Activated CD4-positive, alpha-beta T cell treated with anti-CD3 and anti-CD28 coated beads, Interleukin-2, amount 50 U/mL, for 4 hours (primary cell): ENCODE measurements around the gene PHF21B.

Experiments
- DNase-seq, 2 experiments: peaks; one replicate each; pipeline ENCODE4 v3.0.0-alpha.2; 2020

PHF21B gene

GRCh38 chr22:44954149-44954548, 55.7 kb downstream of the PHF21B start:
- DNase-seq, result no peak

DNA sequence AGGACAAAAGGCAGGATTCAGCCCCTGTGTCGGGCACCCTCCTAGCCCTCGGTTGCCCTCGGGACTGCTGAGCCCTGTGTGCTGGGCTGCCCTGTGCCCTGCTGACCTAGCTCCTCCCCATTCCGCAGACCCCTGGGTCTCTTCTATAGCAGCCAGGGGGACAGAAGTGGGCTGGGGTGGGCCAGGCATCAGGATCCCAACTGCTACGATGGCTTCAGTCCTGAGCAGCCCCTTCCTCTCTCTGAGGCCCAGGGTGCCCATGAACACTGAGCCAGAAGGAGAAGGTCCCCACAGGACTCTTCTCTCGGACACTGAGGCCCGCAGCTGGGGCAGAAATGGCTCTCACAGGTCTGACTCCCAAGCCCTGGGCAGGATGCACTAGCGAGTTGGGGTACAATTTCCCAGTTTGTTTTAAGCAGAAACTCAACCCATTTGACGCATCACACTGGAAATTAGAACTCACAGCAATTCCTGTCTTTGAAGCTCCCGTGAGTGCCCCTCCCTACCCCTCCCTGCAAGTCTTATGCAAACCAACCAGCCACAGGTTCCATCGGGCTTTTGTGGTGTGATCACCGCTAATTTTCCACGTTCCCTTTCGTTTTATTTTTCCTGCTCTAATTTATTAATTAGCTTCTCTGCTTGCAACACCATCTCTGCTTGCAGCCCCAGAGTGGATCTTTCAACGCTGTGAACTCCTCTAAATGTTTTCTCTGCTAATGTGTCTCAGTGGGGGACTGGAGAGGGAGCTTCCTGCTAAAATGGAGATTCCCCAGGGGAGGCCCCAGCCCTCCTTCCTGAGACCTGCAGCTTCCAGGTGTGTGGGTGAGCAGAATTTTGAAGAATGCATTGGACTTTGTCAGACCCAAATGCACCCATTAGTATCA, 56.7 kb downstream of the PHF21B start:
- no peak for DNase-seq

DNA sequence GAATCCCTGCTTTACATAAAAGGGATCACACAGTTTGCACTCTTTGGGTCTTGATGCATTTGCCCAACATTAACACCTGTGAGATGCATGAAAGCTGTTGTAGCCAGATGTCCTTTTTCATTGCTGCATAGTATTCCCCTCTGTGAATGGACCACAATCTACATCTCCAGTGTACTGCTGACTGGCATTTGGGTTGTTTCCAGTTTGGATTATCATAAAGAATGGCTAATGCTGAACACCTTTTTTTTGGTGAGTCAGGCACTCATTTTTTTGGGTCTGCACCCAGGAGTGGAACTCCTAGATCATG, 58.3 kb downstream of the PHF21B start:
- no peak for DNase-seq

DNA sequence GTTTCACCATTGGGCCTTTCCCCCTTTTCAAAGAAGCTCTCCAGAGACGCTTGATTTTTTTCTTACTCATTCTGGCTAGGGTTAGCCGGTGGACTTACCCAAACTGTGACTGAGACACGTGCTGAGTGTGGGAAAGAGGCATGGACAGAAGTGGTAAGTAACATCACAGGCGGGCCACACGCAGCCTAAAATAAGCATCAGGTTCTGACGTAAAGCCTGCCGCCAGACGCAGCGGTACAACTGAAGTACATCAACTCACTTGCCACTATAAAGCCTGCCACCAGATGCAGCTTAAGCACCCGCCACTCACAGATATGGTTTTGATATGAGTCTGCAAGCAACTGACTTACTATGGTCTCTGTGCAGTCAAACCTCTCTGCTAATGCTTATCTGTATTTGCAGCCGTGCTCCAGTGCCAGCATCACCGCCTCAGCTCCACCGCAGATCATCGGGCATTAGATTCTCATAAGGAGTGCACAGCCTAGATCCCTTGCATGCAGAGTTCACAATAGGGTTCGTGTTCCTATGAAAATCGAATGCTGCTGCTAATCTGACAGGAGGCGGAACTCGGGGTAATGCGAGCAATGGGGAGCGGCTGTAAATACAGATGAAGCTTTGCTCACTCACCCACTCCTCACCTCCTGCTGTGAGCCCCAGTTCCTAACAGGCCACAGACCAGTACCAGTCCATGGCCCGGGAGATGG, 58.8 kb downstream of the PHF21B start:
- DNase-seq, result no peak

DNA sequence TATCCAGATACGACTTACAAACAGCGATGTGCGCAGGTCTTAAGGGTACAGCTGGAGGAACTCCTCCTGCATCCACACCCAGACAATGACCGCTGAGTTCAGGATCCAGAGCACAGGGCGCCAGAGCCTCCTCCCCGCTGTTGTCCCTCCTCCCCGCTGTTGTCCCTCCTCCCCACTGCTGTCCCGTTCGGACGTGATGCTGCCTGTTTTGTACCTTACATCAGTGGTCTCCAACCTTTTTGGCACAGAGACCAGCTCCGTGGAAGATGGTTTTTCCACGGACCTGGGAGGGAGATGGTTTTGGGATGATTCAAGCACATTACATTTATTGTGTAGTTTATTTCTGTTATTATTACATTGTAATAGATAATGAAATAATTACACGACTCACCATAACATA, 62.0 kb downstream of the PHF21B start:
- DNase-seq, result no peak

DNA sequence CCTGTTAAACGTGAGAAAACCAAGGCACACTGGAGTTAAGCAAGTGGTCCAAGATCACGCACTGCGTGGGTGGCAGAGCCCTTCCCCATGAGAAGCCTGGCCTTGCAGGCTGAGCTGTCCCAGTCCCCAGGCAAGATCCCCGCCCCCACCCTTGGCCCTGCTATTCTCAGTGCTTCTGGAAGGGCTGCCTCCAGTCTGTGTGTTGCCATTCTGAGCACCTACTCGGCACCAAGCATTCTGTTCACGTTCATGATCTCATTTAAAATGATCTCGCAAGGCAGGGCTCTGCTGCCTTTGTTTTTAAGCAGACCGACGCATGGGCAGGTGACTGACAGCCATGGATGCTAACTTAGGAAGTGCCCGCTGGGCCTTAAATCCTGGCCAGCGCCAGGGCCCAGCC, 62.8 kb downstream of the PHF21B start:
- DNase-seq, result no peak

GRCh38 chr22:44944883-44945601, 64.8 kb downstream of the PHF21B start:
- DNase-seq, result no peak

GRCh38 chr22:44943701-44944324, 66.0 kb downstream of the PHF21B start:
- no peak for DNase-seq

DNA sequence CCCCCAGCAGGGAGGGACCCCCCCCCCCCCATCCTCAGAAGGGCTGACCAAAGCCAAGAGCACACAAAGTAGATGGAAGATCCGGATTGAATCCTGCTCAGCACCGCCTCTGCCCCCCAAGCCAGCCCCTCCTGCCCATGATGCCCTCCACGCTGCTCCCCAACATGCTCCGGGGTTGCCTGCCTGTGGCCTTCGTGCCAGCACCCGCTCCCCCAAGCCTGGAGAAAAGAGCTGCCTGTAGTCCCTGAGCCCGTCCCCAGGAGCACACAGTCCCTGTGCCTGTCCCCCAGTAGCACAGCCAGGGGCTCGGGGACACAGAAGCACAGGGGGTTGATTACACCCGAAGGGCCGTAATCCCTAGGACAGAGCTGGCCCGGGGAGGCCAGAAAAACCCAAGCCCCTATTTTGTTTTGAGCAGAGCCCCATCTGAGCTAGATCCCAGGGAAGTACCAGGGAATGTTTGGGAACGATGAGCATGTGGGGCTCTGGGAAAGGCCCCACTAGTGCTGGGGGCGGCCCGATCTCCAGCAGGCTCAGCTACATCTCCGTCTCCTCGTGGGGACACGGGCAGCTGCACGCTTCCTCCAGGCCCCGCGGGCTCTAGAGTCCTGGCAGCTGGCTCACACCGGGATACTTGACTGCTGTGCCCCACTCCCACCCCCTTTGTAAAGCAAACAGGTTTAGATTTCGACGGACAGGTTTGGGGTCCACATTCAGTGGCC, 66.7 kb downstream of the PHF21B start:
- DNase-seq, result no peak

DNA sequence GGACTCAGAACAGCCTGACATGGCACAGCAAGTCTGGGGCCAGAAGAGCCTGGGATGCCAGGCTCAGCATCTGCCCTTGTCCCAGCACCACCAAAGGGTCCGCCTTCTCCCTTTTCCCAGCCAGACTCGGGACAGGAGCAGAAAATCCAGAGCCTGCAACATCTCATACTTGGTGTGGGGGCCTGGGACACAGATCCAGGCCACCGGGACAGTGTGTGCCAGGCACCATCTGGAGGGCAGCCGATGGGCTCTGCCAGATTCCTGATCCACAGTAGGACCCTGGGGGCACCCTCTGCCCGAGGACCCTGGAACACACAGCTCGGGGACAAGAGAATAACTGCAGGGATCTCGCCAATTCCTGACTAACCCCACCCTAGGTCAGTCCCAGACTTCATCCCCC, 67.7 kb downstream of the PHF21B start:
- DNase-seq, result no peak

DNA sequence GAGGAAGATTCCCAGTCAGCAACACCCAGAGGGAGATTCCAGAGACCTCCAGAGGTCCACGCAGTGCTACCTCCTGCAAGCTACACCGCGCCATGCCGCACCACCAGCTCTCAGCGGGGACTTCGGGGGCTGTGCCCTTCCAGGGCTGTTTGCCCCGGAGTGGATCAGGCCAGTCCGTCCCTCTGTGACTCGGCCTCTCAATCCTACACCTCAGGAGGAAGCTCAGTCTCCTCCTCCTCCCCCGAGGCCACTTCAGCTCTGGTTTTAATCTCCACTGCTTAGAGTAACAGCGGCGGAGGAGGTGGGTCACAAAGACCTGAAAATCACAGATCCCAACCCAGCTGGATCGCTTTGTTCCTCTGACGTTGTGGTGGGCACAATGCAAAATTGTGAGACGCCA, 68.6 kb downstream of the PHF21B start:
- no peak for DNase-seq

DNA sequence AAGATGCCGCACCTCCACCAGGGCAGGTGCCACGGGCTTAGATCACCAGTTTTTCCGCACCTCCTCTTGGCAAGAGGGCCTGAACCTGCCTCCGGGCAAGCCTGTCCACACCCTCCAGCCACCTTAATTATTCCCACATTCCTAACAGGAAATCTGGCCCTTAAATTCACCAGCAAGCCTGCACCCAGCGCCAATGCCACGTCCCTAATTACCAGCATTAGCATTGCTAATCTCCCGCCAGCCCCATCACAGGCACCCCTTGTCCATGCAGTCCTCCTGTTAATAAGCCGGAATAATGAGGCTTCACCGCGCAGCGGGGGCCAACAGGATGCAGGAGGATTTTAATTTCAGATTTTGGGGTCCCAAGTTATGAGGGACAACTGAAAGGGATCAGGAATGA, 69.7 kb downstream of the PHF21B start:
- DNase-seq, result no peak

DNA sequence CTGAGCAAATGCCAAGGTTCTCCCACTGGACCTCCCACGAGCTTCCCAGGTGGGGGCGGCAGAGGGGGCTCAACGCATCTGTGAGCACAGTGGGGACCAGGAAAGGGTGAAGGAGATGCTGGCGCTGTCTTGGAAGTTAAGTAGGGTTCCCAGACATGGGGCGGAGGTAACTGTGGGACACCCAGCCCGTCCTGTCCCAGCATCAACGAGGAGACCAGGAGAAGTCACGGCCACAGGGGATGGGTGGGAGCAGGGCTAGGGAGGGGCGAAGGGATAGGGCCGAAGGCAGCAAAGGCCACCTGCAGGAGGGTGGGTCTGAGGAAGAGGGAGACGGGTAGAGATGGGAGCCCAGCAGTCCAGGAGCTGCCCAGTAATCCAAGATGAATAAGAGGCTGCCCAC, 70.4 kb downstream of the PHF21B start:
- DNase-seq, result no peak

DNA sequence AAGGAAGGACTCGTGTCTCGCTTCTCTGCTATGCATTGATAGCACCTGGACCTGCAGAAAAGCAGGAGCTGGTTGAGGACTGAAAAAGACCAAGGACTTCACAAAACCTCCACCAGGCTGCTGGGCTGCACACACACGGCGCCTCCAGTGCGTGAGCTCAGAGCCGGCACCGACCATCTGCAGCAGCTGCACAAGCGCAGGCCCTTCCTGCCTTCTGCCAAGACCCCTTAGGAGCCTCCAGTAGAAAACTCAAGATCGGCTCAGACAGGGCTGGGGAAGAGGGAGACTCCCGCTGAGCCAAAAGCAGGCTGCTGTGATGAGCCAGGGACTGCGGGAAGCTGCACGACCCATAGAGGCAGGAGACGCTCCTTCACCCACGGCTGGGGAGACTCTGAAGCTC, 70.9 kb downstream of the PHF21B start:
- DNase-seq, result no peak

DNA sequence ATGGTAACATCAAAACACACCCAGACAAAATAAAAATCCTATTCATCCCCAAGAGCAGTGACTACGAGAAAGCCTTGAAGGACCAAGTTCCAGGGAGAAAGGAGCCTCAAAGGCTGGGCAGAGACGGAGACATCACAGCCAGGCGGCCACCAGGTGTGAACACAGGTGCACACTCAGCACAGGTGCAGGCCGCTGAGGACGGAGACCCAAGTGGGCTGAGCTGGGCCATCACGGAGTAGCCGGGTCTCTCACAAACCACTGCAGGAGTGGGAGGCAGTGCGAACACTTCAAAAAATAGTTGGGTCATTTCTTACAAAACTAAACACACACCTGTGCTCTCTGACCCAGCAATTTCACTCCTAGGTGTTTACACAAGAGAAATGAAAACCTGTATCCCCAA, 72.6 kb downstream of the PHF21B start:
- no peak for DNase-seq

DNA sequence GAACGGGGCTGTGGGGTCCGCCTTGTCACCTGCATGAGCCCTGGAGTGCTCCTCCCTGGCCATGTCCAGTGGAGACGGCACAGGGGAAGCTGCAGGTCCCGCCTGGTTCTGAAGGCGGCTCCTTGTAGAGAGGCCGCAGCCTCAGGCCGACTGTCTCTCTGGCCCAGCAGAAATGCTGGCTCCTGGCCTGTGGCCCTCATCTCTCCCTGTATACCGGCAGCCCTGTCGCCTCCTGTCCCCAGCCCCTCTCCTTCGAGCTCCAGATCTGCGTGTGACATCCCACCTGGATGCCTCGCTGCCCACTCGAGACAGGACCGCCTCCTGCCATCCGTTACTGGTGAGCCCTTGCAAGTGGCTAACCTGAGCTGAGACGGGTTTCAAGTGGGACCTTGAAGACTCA, 73.6 kb downstream of the PHF21B start:
- DNase-seq, result no peak

DNA sequence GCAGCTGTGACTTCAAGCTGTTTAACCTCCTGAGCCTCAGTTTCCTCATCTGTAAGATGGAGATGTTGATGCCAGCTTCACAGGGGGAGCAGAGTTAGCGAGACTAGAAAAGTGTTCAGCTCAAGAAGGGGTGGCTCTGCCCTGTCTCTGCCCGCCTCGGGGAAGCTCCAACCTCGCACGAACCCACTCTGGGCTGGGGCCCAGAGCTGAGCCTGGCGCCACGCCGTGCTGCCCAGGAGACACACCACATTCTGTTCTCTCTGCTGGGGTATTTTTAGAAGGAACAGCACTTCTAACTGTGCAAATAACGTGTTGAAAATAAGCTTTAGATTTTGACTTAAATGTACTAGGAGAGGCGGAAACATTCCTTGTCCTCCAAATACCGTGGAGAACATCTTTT, 74.1 kb downstream of the PHF21B start:
- DNase-seq, result no peak

DNA sequence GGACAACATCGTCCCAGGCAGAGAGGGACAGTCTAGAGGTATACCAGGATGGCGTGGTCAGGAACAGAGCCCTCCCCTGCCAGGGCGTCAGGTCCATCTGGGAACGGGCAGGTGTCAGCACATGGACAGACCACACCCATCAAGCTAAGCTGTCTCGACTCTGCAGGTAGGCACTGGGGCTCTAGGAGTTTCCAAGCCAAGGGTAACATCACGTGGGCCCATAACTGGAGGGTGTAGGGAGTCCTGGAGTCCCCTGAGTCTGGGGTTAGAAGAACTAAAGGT, 75.4 kb downstream of the PHF21B start:
- DNase-seq, result no peak

DNA sequence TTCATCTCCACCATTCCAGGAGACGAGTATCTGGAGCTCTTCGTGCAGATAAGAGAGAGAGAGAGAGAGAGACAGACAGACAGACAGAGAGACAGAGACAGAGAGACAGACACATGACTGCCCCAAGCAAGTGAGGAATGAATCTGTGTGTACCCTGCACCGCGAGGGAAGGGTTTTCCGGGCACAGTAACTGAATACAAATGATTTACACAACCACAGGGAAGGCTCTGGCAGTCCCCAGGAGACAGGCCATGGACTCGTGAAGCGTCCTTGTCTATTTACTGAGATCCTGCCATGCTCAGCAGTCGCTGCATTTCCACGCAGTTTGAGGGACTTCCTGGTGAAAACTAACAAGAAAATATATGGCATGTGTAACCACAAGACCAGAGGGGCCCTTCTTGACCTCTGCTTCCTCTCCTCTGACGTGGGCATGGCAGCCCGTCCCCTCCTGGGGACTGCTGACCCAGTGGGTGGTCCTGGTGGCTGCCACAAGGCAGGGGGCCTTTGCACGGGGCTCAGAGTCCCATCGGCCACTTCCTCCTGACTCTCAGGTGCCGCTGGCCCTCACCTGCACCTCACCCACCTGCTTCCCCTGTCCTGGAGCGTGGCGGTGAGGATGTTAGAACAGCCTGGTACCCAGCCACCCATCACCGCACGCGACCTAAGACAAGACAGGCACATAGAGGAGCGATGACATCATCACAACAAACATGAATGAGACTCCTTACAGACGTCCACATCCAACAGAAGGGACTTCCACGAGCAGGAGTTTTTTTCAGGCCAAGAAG, 75.9 kb downstream of the PHF21B start:
- no peak for DNase-seq

- no peak for DNase-seq
Observed at GRCh38 chr22:44932493-44932892, 77.3 kb downstream of the PHF21B start.

GRCh38 chr22:44931766-44932165, 78.0 kb downstream of the PHF21B start:
- no peak for DNase-seq

DNA sequence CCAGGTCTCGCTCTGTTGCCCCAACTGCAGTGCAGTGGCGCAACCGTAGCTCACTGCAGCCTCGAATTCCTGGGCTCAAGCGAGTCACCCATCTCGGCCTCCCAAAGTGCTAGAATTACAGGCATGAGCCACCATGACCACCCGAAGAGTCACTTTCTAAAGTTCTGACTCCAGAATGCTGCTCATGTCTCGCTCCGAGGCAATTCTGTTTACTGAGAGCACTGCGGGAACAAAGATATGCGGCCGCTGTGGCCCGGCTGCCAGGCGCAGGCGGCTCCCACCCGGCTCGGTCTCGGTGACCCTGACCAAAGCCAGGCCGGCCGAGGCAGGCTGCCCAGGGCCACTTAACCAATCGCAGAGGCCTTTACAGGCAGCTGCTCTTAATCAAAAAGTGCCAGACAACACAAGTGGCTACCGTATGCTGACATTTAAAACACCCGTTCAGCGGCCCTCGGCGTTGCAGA, 78.7 kb downstream of the PHF21B start:
- DNase-seq, result no peak
